Neural crest cell (in vitro differentiated cells): Measurements from ENCODE around the gene FGF12. TPM values are rescaled to one million over a fixed set of nuclear protein-coding genes. Genes with fewer than 3 reads are reported as not detected.

ENCODE experiments used
- DNase-seq: peaks from one replicate; pipeline ENCODE4 v3.0.0; 2021; ENCODE audit warnings: low read depth, mixed read lengths, low spot score
- H3K27ac Mint-ChIP-seq: one replicate; pipeline ENCODE4 v1.8.0; 2021; ENCODE audit warnings: mild to moderate bottlenecking, mixed read lengths; ENCODE audit not compliant: unreplicated experiment
- H3K27me3 Mint-ChIP-seq: 2 replicates; pipeline ENCODE4 v1.8.0; 2021; ENCODE audit warnings: low read depth, mild to moderate bottlenecking, mixed read lengths
- H3K36me3 Mint-ChIP-seq: 2 replicates; pipeline ENCODE4 v1.8.0; 2021; ENCODE audit warnings: low read depth, mild to moderate bottlenecking, mixed read lengths
- H3K4me1 Mint-ChIP-seq: 2 replicates; pipeline ENCODE4 v1.8.0; 2021; ENCODE audit warnings: mixed read lengths
- H3K4me3 Mint-ChIP-seq: one replicate; pipeline ENCODE4 v1.8.0; 2021; ENCODE audit warnings: mild to moderate bottlenecking, mixed read lengths
- H3K9me3 Mint-ChIP-seq: 2 replicates; pipeline ENCODE4 v1.8.0; 2021; ENCODE audit warnings: mixed read lengths
- total RNA-seq: library from RNA; stranded (reverse); gene quantifications from 2 replicates; pipeline ENCODE4 v1.2.1, GENCODE V29; 2021
- TF ChIP-seq, protein P1 (sequence below): fragments of 200-600 bp; sonication (generic); conservative IDR thresholded peaks from 2 replicates; pipeline ENCODE4 v1.5.0; 2021; ENCODE audit warnings: antibody characterized with exemption, mild to moderate bottlenecking

FGF12 gene
- total RNA-seq, 1 donor from 2014 or later: 4.0 TPM

DNA sequence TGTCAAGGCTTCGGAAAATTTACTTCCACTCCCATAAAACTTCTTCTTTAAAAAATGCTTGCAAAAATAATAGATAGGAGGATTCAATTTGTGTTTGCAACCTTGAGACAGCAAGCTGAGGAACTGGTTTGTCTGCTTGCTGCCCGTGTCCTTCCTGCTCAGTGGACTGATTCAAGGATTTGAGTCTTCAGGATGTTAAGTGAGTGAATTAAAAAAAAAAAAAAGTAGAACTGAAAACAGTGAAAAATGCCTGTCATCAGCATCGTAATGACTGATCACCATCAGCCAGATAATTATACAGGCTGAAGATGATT is 453.7 kb downstream of the FGF12 start:
- TF ChIP-seq, protein P1, sequence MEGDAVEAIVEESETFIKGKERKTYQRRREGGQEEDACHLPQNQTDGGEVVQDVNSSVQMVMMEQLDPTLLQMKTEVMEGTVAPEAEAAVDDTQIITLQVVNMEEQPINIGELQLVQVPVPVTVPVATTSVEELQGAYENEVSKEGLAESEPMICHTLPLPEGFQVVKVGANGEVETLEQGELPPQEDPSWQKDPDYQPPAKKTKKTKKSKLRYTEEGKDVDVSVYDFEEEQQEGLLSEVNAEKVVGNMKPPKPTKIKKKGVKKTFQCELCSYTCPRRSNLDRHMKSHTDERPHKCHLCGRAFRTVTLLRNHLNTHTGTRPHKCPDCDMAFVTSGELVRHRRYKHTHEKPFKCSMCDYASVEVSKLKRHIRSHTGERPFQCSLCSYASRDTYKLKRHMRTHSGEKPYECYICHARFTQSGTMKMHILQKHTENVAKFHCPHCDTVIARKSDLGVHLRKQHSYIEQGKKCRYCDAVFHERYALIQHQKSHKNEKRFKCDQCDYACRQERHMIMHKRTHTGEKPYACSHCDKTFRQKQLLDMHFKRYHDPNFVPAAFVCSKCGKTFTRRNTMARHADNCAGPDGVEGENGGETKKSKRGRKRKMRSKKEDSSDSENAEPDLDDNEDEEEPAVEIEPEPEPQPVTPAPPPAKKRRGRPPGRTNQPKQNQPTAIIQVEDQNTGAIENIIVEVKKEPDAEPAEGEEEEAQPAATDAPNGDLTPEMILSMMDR: no peak
- Mint-ChIP-seq H3K4me1 (no peaks in the 10 kb centered on the region), H3K4me3 (no peak overlapping the region), H3K36me3 (no peaks in the 10 kb centered on the region), H3K27ac (no peak overlapping the region), H3K27me3 (no peaks in the 10 kb centered on the region), H3K9me3 (no peaks in the 10 kb centered on the region)
- no peak for DNase-seq

DNA sequence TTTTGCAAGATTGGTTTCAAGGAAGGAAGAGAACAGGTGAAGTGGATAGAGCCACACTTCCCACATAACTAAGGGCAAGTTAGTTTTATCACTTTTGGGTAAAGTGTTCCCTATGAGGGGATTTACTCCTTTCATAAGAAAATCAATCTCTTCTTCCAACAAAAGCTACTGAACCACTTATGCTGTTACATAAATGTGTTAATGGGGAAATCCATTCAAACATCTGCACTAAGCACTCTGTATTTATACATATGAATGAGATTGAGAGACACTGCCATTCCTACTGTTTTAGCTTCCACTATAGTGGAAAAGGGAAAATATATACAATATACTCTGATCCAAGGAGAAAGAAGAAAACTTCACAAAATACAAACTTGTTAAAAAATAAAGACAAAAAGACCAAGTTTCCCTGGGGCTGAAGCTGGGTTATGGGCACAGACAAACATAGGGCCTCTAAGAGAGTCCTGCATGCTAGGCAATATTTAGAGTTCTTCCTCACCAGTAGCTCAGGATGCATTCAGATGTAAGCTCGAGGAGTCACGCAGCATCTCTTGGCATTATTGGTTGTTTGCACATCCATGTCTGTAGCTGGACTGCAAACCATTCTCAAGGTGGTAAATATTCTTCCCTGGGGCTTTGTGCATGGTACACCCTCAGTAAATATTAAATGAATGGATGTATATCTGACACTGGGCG is 454.2 kb downstream of the FGF12 start:
- no peak overlapping the region for H3K4me3 Mint-ChIP-seq
- H3K4me1 Mint-ChIP-seq: no peaks in the 10 kb centered on the region
- H3K27me3 Mint-ChIP-seq: no peaks in the 10 kb centered on the region
- DNase-seq: no peak
- no peaks in the 10 kb centered on the region for H3K9me3 Mint-ChIP-seq
- no peaks in the 10 kb centered on the region for H3K36me3 Mint-ChIP-seq
- TF ChIP-seq, protein P1: no peak
- H3K27ac Mint-ChIP-seq: no peak overlapping the region

DNA sequence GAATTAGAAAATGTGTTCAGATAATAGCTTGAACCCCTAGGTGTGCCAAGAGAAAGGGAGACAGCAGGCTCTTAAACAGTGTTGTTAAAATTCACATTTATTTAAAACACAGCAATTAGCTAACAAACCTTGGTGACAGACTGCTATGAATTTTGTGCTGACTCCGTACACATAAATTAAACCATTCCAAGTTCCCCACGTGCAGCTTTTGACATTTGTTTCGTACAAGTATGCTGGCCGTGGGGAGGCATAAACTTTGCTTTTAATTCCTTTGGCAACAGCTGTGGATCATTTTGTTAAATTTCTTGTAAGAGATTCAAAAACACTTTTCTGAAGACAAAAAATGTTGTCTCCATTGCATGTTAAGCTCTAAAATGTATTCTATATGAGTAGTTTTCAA is 465.3 kb downstream of the FGF12 start:
- Mint-ChIP-seq H3K4me1 (no peaks in the 10 kb centered on the region), H3K27ac (no peak overlapping the region), H3K9me3 (no peaks in the 10 kb centered on the region), H3K27me3 (peaks cover 37% of the 10 kb centered on the region), H3K4me3 (no peak overlapping the region), H3K36me3 (no peaks in the 10 kb centered on the region)
- no peak for DNase-seq
- TF ChIP-seq, protein P1: no peak

DNA sequence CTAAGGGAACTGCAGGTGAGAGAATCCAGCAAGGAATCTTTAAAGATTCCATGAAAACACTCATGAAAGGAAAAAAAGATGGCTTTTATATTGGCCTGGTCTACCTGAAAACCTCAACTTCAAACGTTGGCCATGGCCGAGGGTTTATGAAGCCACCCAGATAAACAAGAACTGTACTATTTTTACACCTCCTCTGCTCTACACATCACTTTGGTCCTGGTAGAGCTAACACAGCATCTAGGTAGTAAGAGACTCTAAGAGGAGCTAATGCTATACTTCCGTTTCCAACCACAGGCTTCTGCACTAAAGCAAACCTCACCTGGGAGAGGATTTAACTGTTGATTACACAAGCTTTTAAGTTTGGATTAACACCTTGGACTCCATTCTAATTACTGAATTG is 466.2 kb downstream of the FGF12 start:
- Mint-ChIP-seq H3K9me3 (no peaks in the 10 kb centered on the region), H3K27me3 (peaks cover 43% of the 10 kb centered on the region), H3K4me3 (no peak overlapping the region), H3K27ac (no peak overlapping the region), H3K36me3 (no peaks in the 10 kb centered on the region), H3K4me1 (no peaks in the 10 kb centered on the region)
- TF ChIP-seq, protein P1: no peak
- no peak for DNase-seq

DNA sequence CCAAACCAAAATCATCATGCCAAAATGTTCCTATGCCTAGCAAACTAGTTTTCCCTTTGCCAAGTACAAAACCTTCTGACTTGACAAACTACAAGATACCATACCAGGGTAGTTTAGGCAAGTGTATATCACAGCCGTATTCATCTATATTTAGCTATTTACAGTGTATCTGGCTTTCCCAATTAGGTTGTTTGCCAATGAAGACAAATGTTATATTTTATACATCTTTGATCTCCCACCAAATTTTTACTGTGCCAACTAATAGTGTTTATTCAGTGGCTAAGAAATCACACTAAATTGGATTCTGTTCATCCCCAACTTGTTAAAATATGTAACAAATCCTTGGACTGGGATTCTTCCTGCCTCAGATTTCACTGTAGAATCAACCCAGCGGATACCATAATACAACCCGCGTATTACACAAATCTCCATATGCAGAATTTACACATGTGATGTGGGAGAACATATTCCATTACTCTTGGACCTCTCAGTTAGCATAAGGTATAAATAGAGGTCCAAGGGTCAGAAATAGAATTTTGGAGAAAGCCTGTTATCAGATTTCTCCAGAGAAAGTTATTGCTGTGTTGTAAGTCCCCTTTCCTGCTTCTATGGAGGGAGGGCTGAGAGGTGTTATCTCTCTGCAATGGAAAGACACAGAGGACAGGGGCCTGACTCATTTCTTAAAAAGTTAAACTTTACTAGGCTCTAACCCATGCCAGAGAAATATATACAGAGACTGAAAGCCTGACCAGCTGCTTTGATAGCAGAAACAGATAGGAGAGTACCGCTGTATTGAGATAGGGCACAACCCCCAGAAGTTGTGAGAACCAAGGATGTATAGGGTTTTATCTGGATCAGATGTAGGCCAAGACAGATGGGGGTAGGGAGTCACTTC is 467.0 kb downstream of the FGF12 start:
- no peak for DNase-seq
- Mint-ChIP-seq H3K9me3 (no peaks in the 10 kb centered on the region), H3K4me1 (no peaks in the 10 kb centered on the region), H3K27ac (no peak overlapping the region), H3K4me3 (no peak overlapping the region), H3K27me3 (peaks cover 47% of the 10 kb centered on the region), H3K36me3 (no peaks in the 10 kb centered on the region)
- TF ChIP-seq, protein P1: no peak
